RWPE2 (cell line): ENCODE data around the gene VAC14.

Experiments
- ATAC-seq: fragments of 200-7000 bp; cut with Tn5 transposase; 3 replicates; pipeline ENCODE4 v1.9.1; 2021; ENCODE audit warnings: low read depth
- DNase-seq: peaks from one replicate; pipeline ENCODE4 v3.0.0-alpha.2; 2020; ENCODE audit warnings: low spot score
- H3K27ac ChIP-seq: fragments of 450-650 bp; 2 replicates; pipeline ENCODE4 v1.5.1; 2017; ENCODE audit warnings: mild to moderate bottlenecking; ENCODE audit not compliant: poor library complexity, severe bottlenecking
- H3K27me3 ChIP-seq: fragments of 250-450 bp; sonication (Bioruptor Pico); 2 replicates; pipeline ENCODE4 v1.5.1; 2021; ENCODE audit warnings: mild to moderate bottlenecking, moderate library complexity; ENCODE audit not compliant: insufficient read depth, poor library complexity, severe bottlenecking
- H3K36me3 ChIP-seq: fragments of 250-450 bp; sonication (Bioruptor Pico); 2 replicates; pipeline ENCODE4 v1.5.1; 2020; ENCODE audit warnings: low read depth, mild to moderate bottlenecking, moderate library complexity
- H3K4me1 ChIP-seq: fragments of 250-450 bp; sonication (Bioruptor Pico); 2 replicates; pipeline ENCODE4 v1.5.1; 2021; ENCODE audit warnings: mild to moderate bottlenecking, moderate library complexity; ENCODE audit not compliant: insufficient read depth, poor library complexity, severe bottlenecking
- H3K4me3 ChIP-seq: fragments of 250-450 bp; sonication (Bioruptor Pico); 2 replicates; pipeline ENCODE4 v1.5.1; 2021; ENCODE audit warnings: mild to moderate bottlenecking, moderate library complexity; ENCODE audit not compliant: severe bottlenecking
- H3K9me3 ChIP-seq: fragments of 250-450 bp; sonication (Bioruptor Pico); 2 replicates; pipeline ENCODE4 v1.5.1; 2021; ENCODE audit warnings: mild to moderate bottlenecking, moderate library complexity; ENCODE audit not compliant: severe bottlenecking
- CTCF ChIP-seq: fragments of 450-650 bp; IDR thresholded peaks from one replicate; pipeline ENCODE4 v1.5.1; 2017; ENCODE audit warnings: mild to moderate bottlenecking, moderate library complexity; ENCODE audit not compliant: poor library complexity, severe bottlenecking

VAC14 gene

DNA sequence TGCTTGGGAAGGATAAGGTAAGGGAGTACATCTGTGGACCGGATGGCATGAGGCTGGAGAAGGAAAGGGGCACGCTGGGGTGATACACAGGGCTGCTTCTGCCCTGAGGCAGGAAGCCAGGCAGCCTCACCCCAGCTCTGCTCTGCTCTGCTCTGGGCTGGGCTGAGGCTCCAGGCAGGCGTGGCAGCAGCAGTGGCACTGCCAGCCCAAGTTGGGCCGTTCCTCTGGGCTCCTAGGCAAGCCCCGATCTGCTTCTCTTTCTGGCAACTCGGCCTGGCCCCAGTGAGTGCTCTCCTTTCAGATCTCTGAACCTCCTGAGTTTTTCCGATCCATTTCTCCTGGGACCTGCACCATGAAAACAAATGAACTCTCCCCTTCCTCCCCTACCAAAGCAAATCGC is 44.9 kb downstream of the VAC14 start:
- no peaks in the 10 kb centered on the region for H3K9me3 ChIP-seq
- ATAC-seq (peak; percentile 60), DNase-seq (peak; percentile 49)
- H3K4me3 ChIP-seq = no peak overlapping the region
- no peak overlapping the region for H3K27ac ChIP-seq
- H3K4me1 ChIP-seq = peaks cover 13% of the 10 kb centered on the region
- no peaks in the 10 kb centered on the region for H3K27me3 ChIP-seq
- TF ChIP-seq CTCF = no peak
- 0 out of 2 replicates have a peak, but pooled peaks cover 8% of the 10 kb centered on the region for H3K36me3 ChIP-seq

DNA sequence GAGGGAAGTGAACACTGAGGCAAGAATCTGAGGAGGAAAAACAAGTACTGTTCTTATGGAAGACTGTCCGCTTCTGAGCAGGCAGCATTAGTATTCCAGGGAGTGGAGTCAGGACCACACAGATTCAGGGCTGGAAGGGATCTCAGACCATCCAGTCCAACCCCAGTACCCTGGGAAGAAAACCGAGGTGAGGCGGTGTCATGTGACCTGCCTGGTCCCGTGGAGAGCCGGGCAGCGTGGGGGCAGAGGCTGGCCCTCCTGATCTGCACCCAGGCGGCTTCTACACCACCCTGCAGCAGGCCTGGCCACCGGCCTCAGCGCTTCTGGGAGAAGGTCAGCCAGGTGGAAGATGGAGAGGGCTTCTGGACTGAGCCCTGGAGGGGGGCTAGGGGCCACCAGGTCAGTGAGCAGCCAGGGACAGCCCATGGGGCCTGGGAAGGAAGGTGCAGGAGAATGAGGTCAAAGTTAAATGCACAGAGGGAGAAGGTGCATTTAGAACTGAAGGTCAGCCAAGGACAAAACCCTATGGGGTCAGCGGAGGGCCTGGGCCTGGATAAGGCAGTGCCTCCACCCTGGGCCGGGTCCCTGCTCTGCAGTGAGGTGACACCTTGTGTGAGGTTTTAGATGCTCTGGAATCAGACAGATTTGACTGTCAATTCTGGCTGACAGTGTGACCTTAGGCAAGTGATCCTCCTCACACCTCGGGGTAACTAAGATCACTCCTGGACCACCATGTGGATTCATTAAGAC is 45.9 kb downstream of the VAC14 start:
- Histone ChIP-seq H3K4me1 (peaks cover 7% of the 10 kb centered on the region), H3K9me3 (no peaks in the 10 kb centered on the region), H3K27ac (no peak overlapping the region), H3K36me3 (0 out of 2 replicates have a peak, but pooled peaks cover 8% of the 10 kb centered on the region), H3K27me3 (no peaks in the 10 kb centered on the region), H3K4me3 (no peak overlapping the region)
- ATAC-seq (no peak), DNase-seq (peak; percentile 62)
- no peak for TF ChIP-seq CTCF

DNA sequence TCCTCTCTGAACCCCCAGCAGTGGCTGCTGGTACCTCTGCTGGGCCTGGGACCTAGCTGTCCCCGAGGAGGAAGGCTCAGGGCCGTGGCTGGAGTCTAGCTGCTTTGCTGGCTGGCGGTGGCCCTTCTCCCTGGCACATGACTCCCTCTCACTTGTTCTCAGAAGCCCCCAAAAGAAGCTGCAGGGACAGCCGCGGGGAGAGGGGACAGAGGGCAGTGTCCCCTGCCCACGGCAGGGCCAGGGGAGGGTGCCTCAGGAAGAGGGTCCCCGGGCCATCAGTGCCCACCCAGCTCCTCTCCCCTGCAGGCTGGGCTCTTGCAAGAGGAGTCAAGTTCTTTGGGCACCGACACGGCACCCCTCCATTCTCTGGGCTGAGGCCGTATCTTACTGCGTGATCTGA is 46.6 kb downstream of the VAC14 start:
- Histone ChIP-seq H3K4me1 (peaks cover 9% of the 10 kb centered on the region), H3K27me3 (no peaks in the 10 kb centered on the region), H3K4me3 (no peak overlapping the region), H3K9me3 (no peaks in the 10 kb centered on the region), H3K36me3 (0 out of 2 replicates have a peak, but pooled peaks cover 8% of the 10 kb centered on the region), H3K27ac (no peak overlapping the region)
- DNase-seq (peak; percentile 46), ATAC-seq (no peak)
- no peak for TF ChIP-seq CTCF

DNA sequence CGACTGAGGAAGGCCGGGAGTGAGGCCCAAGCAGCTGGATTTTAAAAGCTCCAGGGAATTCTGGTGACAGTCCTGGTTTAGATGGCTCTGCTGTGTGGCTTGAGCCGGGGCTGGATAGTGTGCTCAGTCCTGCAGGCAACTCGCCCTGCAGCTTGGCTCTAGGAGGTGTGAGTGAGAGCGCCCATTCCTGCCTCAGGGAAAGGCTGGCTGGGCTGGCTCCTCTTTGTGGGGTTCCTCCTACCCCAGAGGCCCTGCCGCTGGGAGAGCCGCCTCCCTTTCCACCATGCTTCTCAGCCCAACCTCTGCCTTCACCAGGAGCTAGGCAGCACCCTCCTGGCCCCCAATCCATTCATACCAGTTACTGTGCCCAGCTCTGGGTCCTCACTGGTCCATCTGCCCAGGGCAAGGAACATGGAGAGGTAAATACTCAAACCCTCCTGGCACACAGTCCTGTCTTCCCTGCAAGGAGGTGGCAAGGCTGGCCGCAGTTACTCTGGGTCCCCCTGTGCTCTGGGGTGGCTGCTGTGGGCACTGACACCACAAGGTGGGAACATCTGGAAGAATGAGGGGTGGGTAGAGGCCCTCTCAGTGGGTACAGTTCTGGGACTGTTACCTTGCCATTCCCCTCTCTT is 47.1 kb downstream of the VAC14 start:
- DNase-seq = no peak
- ATAC-seq = no peak
- Histone ChIP-seq H3K9me3 (no peaks in the 10 kb centered on the region), H3K36me3 (0 out of 2 replicates have a peak, but pooled peaks cover 8% of the 10 kb centered on the region), H3K4me1 (peaks cover 14% of the 10 kb centered on the region), H3K27ac (no peak overlapping the region), H3K27me3 (no peaks in the 10 kb centered on the region), H3K4me3 (no peak overlapping the region)
- TF ChIP-seq CTCF = no peak

DNA sequence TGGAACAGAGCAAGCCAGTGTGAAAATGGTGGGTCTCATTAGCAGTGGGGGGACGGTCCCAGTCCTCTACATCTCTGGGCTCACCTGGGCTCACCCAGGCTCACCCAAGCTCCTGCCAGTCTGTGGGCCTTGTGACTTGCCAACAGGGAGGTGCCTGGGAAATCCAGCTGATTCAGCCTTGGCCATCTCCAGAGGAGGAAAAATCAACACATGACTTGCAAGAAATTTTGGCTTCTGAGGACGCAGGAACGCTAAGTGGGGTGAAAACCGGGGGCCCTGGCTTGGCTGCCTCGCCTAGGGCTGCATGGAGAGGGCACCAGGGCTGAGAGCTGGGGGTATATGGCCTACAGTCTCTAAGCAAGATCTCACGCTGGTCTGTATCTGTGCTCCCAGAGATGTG is 47.7 kb downstream of the VAC14 start:
- H3K4me1 ChIP-seq = peaks cover 20% of the 10 kb centered on the region
- no peak for TF ChIP-seq CTCF

More for the DNA sequence above, 47.7 kb downstream of the VAC14 start:
- Histone ChIP-seq H3K27ac (no peak overlapping the region), H3K9me3 (no peaks in the 10 kb centered on the region), H3K36me3 (0 out of 2 replicates have a peak, but pooled peaks cover 8% of the 10 kb centered on the region), H3K4me3 (no peak overlapping the region), H3K27me3 (no peaks in the 10 kb centered on the region)
- ATAC-seq (no peak), DNase-seq (no peak)
